Measurements from ENCODE around the gene GCK. TPM values are rescaled to one million over a fixed set of nuclear protein-coding genes. Genes with fewer than 3 reads are reported as not detected.

Gene GCK
- total RNA-seq, 2 experiments from 2014 or later, result 1.1 to 1.3 TPM

Other genes with a start within 250 kb of the GCK start
- not detected for gene SPDYE1, start 191.5 kb downstream of the GCK start, total RNA-seq
- gene DBNL, start 144.7 kb downstream of the GCK start, total RNA-seq, result 100 to 1,000 TPM; 128 to 129 TPM
- under 1 TPM; 0.26 to 0.27 TPM for gene PGAM2, start 123.9 kb downstream of the GCK start, total RNA-seq
- gene POLM, start 106.9 kb downstream of the GCK start, total RNA-seq, result 10 to 100 TPM; 32.5 to 32.7 TPM
- 1 to 10 TPM; 5.5 to 6.6 TPM for gene AEBP1, start 85.1 kb downstream of the GCK start, total RNA-seq
- gene POLD2, start 65.9 kb downstream of the GCK start, total RNA-seq, result 100 to 1,000 TPM; 189 to 212 TPM
- not detected for gene MYL7, start 48.1 kb downstream of the GCK start, total RNA-seq
- 10 to 100 TPM; 57.0 to 60.4 TPM for gene YKT6, start 11.5 kb upstream of the GCK start, total RNA-seq
- gene CAMK2B, start 136.2 kb upstream of the GCK start, total RNA-seq, result under 1 TPM; 0.46 to 0.76 TPM

All from activated CD4-positive, alpha-beta memory T cell treated with anti-CD3 and anti-CD28 coated beads for 36 hours (primary cell).